SU-DHL-6 (cell line): Measurements from ENCODE around the gene ELP1.

Source experiments
- H2AFZ ChIP-seq: fragments of 200-600 bp; sonication (generic); 2 replicates; pipeline ENCODE4 v1.6.1; 2014; ENCODE audit warnings: low read depth, mild to moderate bottlenecking, moderate library complexity, mixed read lengths, antibody characterized with exemption, low read length; ENCODE audit not compliant: severe bottlenecking
- H3F3A ChIP-seq: fragments of 200-600 bp; shearing (Covaris generic); 2 replicates; pipeline ENCODE4 v1.6.0; 2016; ENCODE audit warnings: antibody characterized with exemption, mild to moderate bottlenecking; ENCODE audit not compliant: insufficient read depth
- H3K27ac ChIP-seq: fragments of 200-600 bp; sonication (generic); 2 replicates; pipeline ENCODE4 v1.5.1; 2016; ENCODE audit warnings: low read depth, mild to moderate bottlenecking, low read length, moderate library complexity, mixed read lengths
- H3K27me3 ChIP-seq: fragments of 200-600 bp; sonication (generic), shearing (Covaris generic); 2 replicates; pipeline ENCODE4 v1.6.0; 2014; ENCODE audit warnings: mild to moderate bottlenecking, low read length
- H3K36me3 ChIP-seq: fragments of 200-600 bp; sonication (generic); 2 replicates; pipeline ENCODE4 v1.6.1; 2014; ENCODE audit warnings: mild to moderate bottlenecking, low read length, mixed read lengths
- H3K4me2 ChIP-seq: fragments of 300-600, 200-600 bp; shearing (Covaris generic), sonication (generic); 2 replicates; pipeline ENCODE4 v1.6.0; 2014; ENCODE audit warnings: low read length, low read depth, mild to moderate bottlenecking; ENCODE audit not compliant: poor library complexity, severe bottlenecking
- H3K4me3 ChIP-seq: fragments of 200-600 bp; sonication (generic); 2 replicates; pipeline ENCODE4 v1.5.1; 2014; ENCODE audit warnings: antibody characterized with exemption, low read length, mild to moderate bottlenecking, mixed read lengths; ENCODE audit not compliant: insufficient read depth, poor library complexity, severe bottlenecking
- H3K79me2 ChIP-seq: fragments of 200-600 bp; sonication (generic); 2 replicates; pipeline ENCODE4 v1.6.1; 2014; ENCODE audit warnings: mild to moderate bottlenecking, low read length, moderate library complexity; ENCODE audit not compliant: insufficient read depth
- H3K9ac ChIP-seq: fragments of 200-600 bp; sonication (generic); 2 replicates; pipeline ENCODE4 v1.7.0; 2014; ENCODE audit warnings: mild to moderate bottlenecking, low read length
- H3K9me2 ChIP-seq: fragments of 200-600 bp; sonication (generic); replicated peaks from 2 replicates; pipeline ENCODE4 v1.6.1; 2014; ENCODE audit warnings: low read length; ENCODE audit not compliant: insufficient read depth
- H3K9me3 ChIP-seq: fragments of 200-600 bp; sonication (generic); 2 replicates; pipeline ENCODE4 v1.6.1; 2014; ENCODE audit warnings: low read length, mixed read lengths; ENCODE audit not compliant: insufficient read depth
- H4K20me1 ChIP-seq: fragments of 200-600 bp; sonication (generic); 2 replicates; pipeline ENCODE4 v1.6.1; 2014; ENCODE audit warnings: low read depth, mild to moderate bottlenecking, antibody characterized with exemption, low read length, moderate library complexity, mixed read lengths
- CTCF ChIP-seq: fragments of 200-600 bp; sonication (generic); IDR thresholded peaks from one replicate; pipeline ENCODE4 v1.5.1; 2017; ENCODE audit warnings: antibody characterized with exemption, mild to moderate bottlenecking, low read length, moderate library complexity; ENCODE audit not compliant: insufficient read depth, poor library complexity, severe bottlenecking
- EZH2phosphoT487 ChIP-seq: fragments of 200-600 bp; sonication (generic), shearing (Covaris generic); conservative IDR thresholded peaks from 2 replicates; pipeline ENCODE4 v1.6.1; 2018; ENCODE audit warnings: mild to moderate bottlenecking, antibody characterized with exemption, low read length, moderate library complexity, mixed read lengths

The ELP1 gene

DNA sequence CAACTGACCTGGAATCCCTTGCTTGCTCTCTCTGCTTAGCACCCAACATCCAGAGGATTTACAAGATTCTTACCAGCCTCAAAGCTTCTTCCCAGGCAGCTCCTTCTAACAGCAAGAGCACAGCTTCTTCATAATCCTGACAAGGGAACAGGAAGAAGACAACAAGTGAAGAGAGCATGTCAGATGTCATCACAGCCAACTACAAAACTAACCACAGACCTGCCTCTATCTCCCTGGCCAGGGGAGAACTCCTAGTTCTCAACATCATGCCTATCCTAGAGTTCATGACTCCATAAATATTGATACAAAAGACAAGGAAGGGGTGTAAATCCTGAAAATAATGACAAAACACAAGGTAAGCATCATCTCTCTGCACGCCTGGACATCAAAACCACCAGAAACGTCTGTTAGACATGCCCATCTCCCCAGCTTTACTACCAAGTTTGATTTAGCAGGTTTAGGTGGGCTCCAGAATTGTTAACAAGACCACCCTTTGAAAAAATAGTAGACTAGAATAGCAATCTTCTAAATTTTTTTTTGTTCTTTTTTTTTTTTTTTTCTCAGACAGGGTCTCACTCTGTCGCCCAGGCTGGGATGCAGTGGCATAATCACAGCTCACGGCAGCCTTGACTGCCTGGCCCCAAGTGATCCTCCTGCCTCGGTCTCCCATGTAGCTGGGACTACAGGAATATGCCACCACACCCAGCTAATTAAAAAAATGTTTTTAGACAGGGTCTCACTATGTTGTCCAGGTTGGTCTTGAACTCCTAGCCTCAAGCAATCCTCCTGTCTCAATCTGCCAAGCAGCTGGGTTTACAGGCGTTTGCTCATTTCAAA lies 51.7 kb downstream of the ELP1 start:
- Histone ChIP-seq H3K9me2 (no peaks in the 10 kb centered on the region), H3K4me3 (no peak overlapping the region), H3K9ac (no peak overlapping the region), H3K4me2 (no peak overlapping the region), H3K9me3 (no peaks in the 10 kb centered on the region), H3K27me3 (no peaks in the 10 kb centered on the region), H3F3A (no peaks in the 10 kb centered on the region), H3K79me2 (no peaks in the 10 kb centered on the region), H3K36me3 (peaks cover 4% of the 10 kb centered on the region; the same call in 1 of the 2 replicates), H3K27ac (no peak overlapping the region), H2AFZ (no peak overlapping the region), H4K20me1 (no peaks in the 10 kb centered on the region)
- TF ChIP-seq CTCF: no peak
- TF ChIP-seq EZH2phosphoT487: no peak

GRCh38 chr9:108880738-108881316 lies 53.1 kb downstream of the ELP1 start:
- Histone ChIP-seq H3K4me3 (no peak overlapping the region), H3K36me3 (peaks cover 4% of the 10 kb centered on the region; the same call in 1 of the 2 replicates), H2AFZ (no peak overlapping the region), H3K9ac (no peak overlapping the region), H3K4me2 (no peak overlapping the region), H3K27me3 (no peaks in the 10 kb centered on the region), H3K27ac (no peak overlapping the region), H3F3A (no peaks in the 10 kb centered on the region), H3K79me2 (no peaks in the 10 kb centered on the region), H3K9me3 (no peaks in the 10 kb centered on the region), H4K20me1 (no peaks in the 10 kb centered on the region), H3K9me2 (no peaks in the 10 kb centered on the region)
- TF ChIP-seq EZH2phosphoT487 (no peak), CTCF (no peak)

DNA sequence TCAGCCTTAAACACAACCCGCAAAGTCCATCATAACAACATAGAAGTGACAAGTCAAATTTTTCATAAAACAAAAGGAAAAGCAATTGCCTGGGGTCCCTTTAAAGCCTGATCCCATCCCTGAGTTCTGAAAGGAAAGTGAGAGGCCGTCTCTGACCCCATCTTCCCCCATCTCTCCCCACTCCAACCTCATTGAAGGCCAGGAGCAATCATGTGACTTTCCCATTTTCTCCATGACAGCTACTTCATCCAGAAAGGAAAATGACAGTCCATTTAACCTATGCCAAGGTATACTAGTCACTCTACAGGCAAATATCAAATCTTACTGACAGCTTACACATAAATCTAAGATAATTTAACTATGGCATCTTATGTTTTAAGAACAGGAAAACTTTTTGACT lies 56.4 kb downstream of the ELP1 start:
- no peak overlapping the region for H3K4me2 ChIP-seq
- H3K9me3 ChIP-seq: no peaks in the 10 kb centered on the region
- H3F3A ChIP-seq: no peaks in the 10 kb centered on the region
- no peaks in the 10 kb centered on the region for H3K9me2 ChIP-seq
- H3K4me3 ChIP-seq: no peak overlapping the region
- TF ChIP-seq EZH2phosphoT487: no peak
- TF ChIP-seq CTCF: no peak
- H3K27me3 ChIP-seq: no peaks in the 10 kb centered on the region
- peaks cover 9% of the 10 kb centered on the region; the same call in 1 of the 2 replicates for H3K36me3 ChIP-seq
- no peak overlapping the region for H2AFZ ChIP-seq
- H3K27ac ChIP-seq: no peak overlapping the region
- no peaks in the 10 kb centered on the region for H4K20me1 ChIP-seq
- no peaks in the 10 kb centered on the region for H3K79me2 ChIP-seq
- no peak overlapping the region for H3K9ac ChIP-seq
